Liver (tissue), 9 donors: ENCODE measurements around the gene ZMAT5. TPM values are rescaled to one million over a fixed set of nuclear protein-coding genes. Genes with fewer than 3 reads are reported as not detected.

Experiments used
- DNase-seq: peaks from one replicate; pipeline ENCODE4 v3.0.0-alpha.2; 2017; ENCODE audit warnings: low spot score
- H3K27ac ChIP-seq, 2 donors: one replicate each; pipeline ENCODE4 v1.7.0; 2013; ENCODE audit warnings: inconsistent platforms in 2 of 2, low read length in 2 of 2, control low read depth in 1 of 2, low read depth in 1 of 2, mild to moderate bottlenecking in 1 of 2
- H3K27me3 ChIP-seq, 4 donors: one replicate each; pipeline versions ENCODE4 v1.6.1 to v1.7.0; 2013; ENCODE audit warnings: low read length in 3 of 4, inconsistent platforms in 1 of 4, mild to moderate bottlenecking in 1 of 4, moderate library complexity in 1 of 4; ENCODE audit not compliant: control insufficient read depth in 4 of 4, insufficient read depth in 4 of 4
- H3K36me3 ChIP-seq, 4 donors: one replicate each; pipeline versions ENCODE4 v1.6.1 to v1.7.0; 2013; ENCODE audit warnings: low read length in 3 of 4, mild to moderate bottlenecking in 3 of 4, low read depth in 1 of 4, moderate library complexity in 1 of 4; ENCODE audit not compliant: control insufficient read depth in 4 of 4, insufficient read depth in 3 of 4
- H3K4me1 ChIP-seq, 4 donors: one replicate each; pipeline versions ENCODE4 v1.6.1 to v1.7.0; 2013; ENCODE audit warnings: low read length in 3 of 4, mild to moderate bottlenecking in 3 of 4, moderate library complexity in 1 of 4; ENCODE audit not compliant: control insufficient read depth in 4 of 4, insufficient read depth in 4 of 4
- H3K4me3 ChIP-seq, 3 donors: one replicate each; pipeline versions ENCODE4 v1.6.1 to v1.7.0; 2013; ENCODE audit warnings: low read length in 3 of 3, control low read depth in 1 of 3, low read depth in 1 of 3, mild to moderate bottlenecking in 1 of 3
- H3K9ac ChIP-seq, 2 donors: one replicate each; pipeline ENCODE4 v1.7.0; 2013; ENCODE audit warnings: low read length in 2 of 2, mild to moderate bottlenecking in 2 of 2, moderate library complexity in 2 of 2, control low read depth in 1 of 2, low read depth in 1 of 2
- H3K9me3 ChIP-seq, 4 donors: one replicate each; pipeline versions ENCODE4 v1.6.1 to v1.7.0; 2013; ENCODE audit warnings: low read length in 3 of 4; ENCODE audit not compliant: control insufficient read depth in 4 of 4
- ATF3 ChIP-seq: IDR thresholded peaks from 2 replicates; pipeline ENCODE4 v1.6.1; 2016; ENCODE audit warnings: antibody characterized with exemption
- CTCF ChIP-seq: fragments of 150-350 bp; IDR thresholded peaks from 2 replicates; pipeline ENCODE4 v1.5.1; 2017; ENCODE audit warnings: improper control_type of control experiment, low read depth, low read length; ENCODE audit not compliant: missing input control
- EGR1 ChIP-seq, 2 donors: IDR thresholded peaks; 2 replicates each; pipeline ENCODE4 v1.6.1; 2016 to 2018; ENCODE audit warnings: antibody characterized with exemption in 2 of 2, low read depth in 2 of 2
- FOXA1 ChIP-seq: IDR thresholded peaks from 2 replicates; pipeline ENCODE4 v1.6.1; 2016; ENCODE audit warnings: antibody characterized with exemption
- FOXA2 ChIP-seq: IDR thresholded peaks from 2 replicates; pipeline ENCODE4 v1.6.1; 2016; ENCODE audit warnings: antibody characterized with exemption
- GABPA ChIP-seq, 2 donors: IDR thresholded peaks in 1 of 2; conservative IDR thresholded peaks in 1 of 2; 2 replicates each; pipeline ENCODE4 v1.6.1; 2016; ENCODE audit warnings: antibody characterized with exemption in 2 of 2, mild to moderate bottlenecking in 1 of 2, moderate library complexity in 1 of 2
- HNF4A ChIP-seq, 2 donors: conservative IDR thresholded peaks; 2 replicates each; pipeline ENCODE4 v1.6.1; 2016; ENCODE audit warnings: antibody characterized with exemption in 2 of 2, mild to moderate bottlenecking in 2 of 2
- HNF4G ChIP-seq: IDR thresholded peaks from 2 replicates; pipeline ENCODE4 v1.6.1; 2016; ENCODE audit warnings: antibody characterized with exemption
- JUND ChIP-seq, 2 donors: IDR thresholded peaks; 2 replicates each; pipeline ENCODE4 v1.6.1; 2016; ENCODE audit warnings: antibody characterized with exemption in 2 of 2
- MAX ChIP-seq: IDR thresholded peaks from 2 replicates; pipeline ENCODE4 v1.6.1; 2016; ENCODE audit warnings: antibody characterized with exemption
- NR2F2 ChIP-seq: IDR thresholded peaks from 2 replicates; pipeline ENCODE4 v1.6.1; 2016; ENCODE audit warnings: antibody characterized with exemption
- RAD21 ChIP-seq, 2 donors: IDR thresholded peaks; 2 replicates each; pipeline ENCODE4 v1.6.1; 2016; ENCODE audit warnings: antibody characterized with exemption in 2 of 2, mild to moderate bottlenecking in 2 of 2
- REST ChIP-seq: IDR thresholded peaks from 2 replicates; pipeline ENCODE4 v1.6.1; 2016; ENCODE audit warnings: antibody characterized with exemption, mild to moderate bottlenecking
- RXRA ChIP-seq, 2 donors: IDR thresholded peaks; 2 replicates each; pipeline ENCODE4 v1.6.1; 2017 to 2018; ENCODE audit warnings: antibody characterized with exemption in 2 of 2, mild to moderate bottlenecking in 1 of 2
- SP1 ChIP-seq: IDR thresholded peaks from 2 replicates; pipeline ENCODE4 v1.6.1; 2018; ENCODE audit warnings: antibody characterized with exemption, mild to moderate bottlenecking
- TAF1 ChIP-seq: conservative IDR thresholded peaks from 2 replicates; pipeline ENCODE4 v1.6.1; 2016; ENCODE audit warnings: antibody characterized with exemption, mild to moderate bottlenecking
- YY1 ChIP-seq: IDR thresholded peaks from 2 replicates; pipeline ENCODE4 v1.6.1; 2016; ENCODE audit warnings: antibody characterized with exemption, mild to moderate bottlenecking
- WGBS: extraction: QIAGEN DNeasy Blood & Tissue Kit; methylation state at CpG from one replicate; pipeline ENCODE4 v1.1.7; 2013; 5-methylcytosine and 5-hydroxymethylcytosine counted together
- polyA plus RNA-seq, 2 donors: library from polyadenylated mRNA; stranded (reverse) in 1 of 2; unstranded in 1 of 2; fragments of 200-250 nt in 1 of 2; fragments of >200 nt in 1 of 2; fragmentation: Nextera tagmentation in 1 of 2; extraction: Ambion mirVana in 1 of 2; gene quantifications; one replicate each; pipeline versions ENCODE4 v1.2.1 to v1.2.3, GENCODE V29; 2013 to 2015
- total RNA-seq, 2 donors: library from RNA; depleted of rRNA; stranded (reverse); fragments of >200 nt; gene quantifications; one replicate each; pipeline ENCODE4 v1.2.3, GENCODE V29; 2014
- TF ChIP-seq, protein P1 (sequence below): IDR thresholded peaks from 2 replicates; pipeline ENCODE4 v1.6.1; 2016; ENCODE audit warnings: antibody characterized with exemption
- donor health status: healthy.
- donor health status: healthy.
- donor health status: healthy.
- donor health status: healthy.
- donor health status: healthy.

The ZMAT5 gene
- total and polyA plus RNA-seq, 4 donors: 9.2 to 18.8 (median 13.5) TPM

GRCh38 chr22:29715705-29716104, 51.1 kb downstream of the ZMAT5 start:
- no peak for DNase-seq
- Histone ChIP-seq H3K9ac (no peak overlapping the region), H3K4me3 (no peak overlapping the region), H3K36me3 (no peaks in the 10 kb centered on the region), H3K9me3 (no peaks in the 10 kb centered on the region), H3K27ac (no peak overlapping the region), H3K4me1 (peaks cover 0 to 6% (median 1%) of the 10 kb centered on the region in 4 donors), H3K27me3 (peaks cover 0 to 4% (median 2%) of the 10 kb centered on the region in 4 donors)
- TF ChIP-seq NR2F2: no peak
- no peak for TF ChIP-seq HNF4A (conservative IDR thresholded peaks at IDR 0.05)
- TF ChIP-seq TAF1: no peak
- TF ChIP-seq, protein P1, sequence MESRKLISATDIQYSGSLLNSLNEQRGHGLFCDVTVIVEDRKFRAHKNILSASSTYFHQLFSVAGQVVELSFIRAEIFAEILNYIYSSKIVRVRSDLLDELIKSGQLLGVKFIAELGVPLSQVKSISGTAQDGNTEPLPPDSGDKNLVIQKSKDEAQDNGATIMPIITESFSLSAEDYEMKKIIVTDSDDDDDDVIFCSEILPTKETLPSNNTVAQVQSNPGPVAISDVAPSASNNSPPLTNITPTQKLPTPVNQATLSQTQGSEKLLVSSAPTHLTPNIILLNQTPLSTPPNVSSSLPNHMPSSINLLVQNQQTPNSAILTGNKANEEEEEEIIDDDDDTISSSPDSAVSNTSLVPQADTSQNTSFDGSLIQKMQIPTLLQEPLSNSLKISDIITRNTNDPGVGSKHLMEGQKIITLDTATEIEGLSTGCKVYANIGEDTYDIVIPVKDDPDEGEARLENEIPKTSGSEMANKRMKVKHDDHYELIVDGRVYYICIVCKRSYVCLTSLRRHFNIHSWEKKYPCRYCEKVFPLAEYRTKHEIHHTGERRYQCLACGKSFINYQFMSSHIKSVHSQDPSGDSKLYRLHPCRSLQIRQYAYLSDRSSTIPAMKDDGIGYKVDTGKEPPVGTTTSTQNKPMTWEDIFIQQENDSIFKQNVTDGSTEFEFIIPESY: no peak
- no peak for TF ChIP-seq FOXA1
- TF ChIP-seq HNF4G: no peak
- no peak for TF ChIP-seq RAD21 (IDR thresholded peaks at IDR 0.05)
- no peak for TF ChIP-seq REST
- no peak for TF ChIP-seq ATF3
- no peak for TF ChIP-seq YY1
- TF ChIP-seq RXRA (IDR thresholded peaks at IDR 0.05): no peak
- WGBS: 66% methylated on average over 5 of the region's 5 CpGs

- no peak for DNase-seq
- Histone ChIP-seq H3K9me3 (no peaks in the 10 kb centered on the region), H3K9ac (no peak overlapping the region), H3K27me3 (peaks cover 0 to 4% (median 2%) of the 10 kb centered on the region in 4 donors), H3K4me1 (peaks cover 0 to 4% (median 0%) of the 10 kb centered on the region in 4 donors), H3K27ac (no peak overlapping the region), H3K36me3 (no peaks in the 10 kb centered on the region), H3K4me3 (no peak overlapping the region)
- no peak for TF ChIP-seq NR2F2
- no peak for TF ChIP-seq EGR1 (IDR thresholded peaks at IDR 0.05; ENCODE audit: low read depth in 2 of 2)
- TF ChIP-seq YY1: no peak
- no peak for TF ChIP-seq ATF3
- no peak for TF ChIP-seq REST
- TF ChIP-seq HNF4A (conservative IDR thresholded peaks at IDR 0.05): no peak
- no peak for TF ChIP-seq RXRA (IDR thresholded peaks at IDR 0.05)
- TF ChIP-seq SP1: no peak
- TF ChIP-seq GABPA (IDR thresholded peaks at IDR 0.05 in 1 of 2, conservative IDR thresholded peaks at IDR 0.05 in 1 of 2): no peak
- TF ChIP-seq JUND (IDR thresholded peaks at IDR 0.05): no peak
- TF ChIP-seq, protein P1: no peak
- TF ChIP-seq MAX: no peak
- TF ChIP-seq FOXA1: no peak
- TF ChIP-seq CTCF: no peak
- TF ChIP-seq TAF1: no peak
- no peak for TF ChIP-seq FOXA2
- TF ChIP-seq RAD21 (IDR thresholded peaks at IDR 0.05): no peak
- WGBS: 73% methylated on average over 13 of the region's 13 CpGs
Measured at GRCh38 chr22:29715240-29715639, 51.6 kb downstream of the ZMAT5 start.
